PFSK-1 (cell line): ENCODE results near the gene DIP2B.

Experiments
- POLR2AphosphoS5 ChIP-seq: IDR thresholded peaks from 2 replicates; pipeline ENCODE4 v1.6.1; 2012; ENCODE audit warnings: low read depth, mild to moderate bottlenecking, control low read depth, low read length, moderate library complexity
- SIN3A ChIP-seq: IDR thresholded peaks from 2 replicates; pipeline ENCODE4 v1.6.1; 2012; ENCODE audit warnings: mild to moderate bottlenecking, low read length, moderate library complexity, borderline replicate concordance; ENCODE audit not compliant: insufficient read depth
- TAF1 ChIP-seq: IDR thresholded peaks from 2 replicates; pipeline ENCODE4 v1.6.1; 2012; ENCODE audit warnings: low read length, control low read depth, borderline replicate concordance; ENCODE audit not compliant: insufficient read depth
- TF ChIP-seq, protein P1 (sequence below), 2 experiments: IDR thresholded peaks; 2 replicates each; pipeline versions ENCODE4 v1.6.1 to v1.8.0; 2011 to 2012; ENCODE audit warnings: low read depth in 2 of 2, low read length in 2 of 2, control low read depth in 1 of 2, inconsistent platforms in 1 of 2, mild to moderate bottlenecking in 1 of 2, moderate library complexity in 1 of 2; ENCODE audit not compliant: insufficient read depth in 1 of 2

DNA sequence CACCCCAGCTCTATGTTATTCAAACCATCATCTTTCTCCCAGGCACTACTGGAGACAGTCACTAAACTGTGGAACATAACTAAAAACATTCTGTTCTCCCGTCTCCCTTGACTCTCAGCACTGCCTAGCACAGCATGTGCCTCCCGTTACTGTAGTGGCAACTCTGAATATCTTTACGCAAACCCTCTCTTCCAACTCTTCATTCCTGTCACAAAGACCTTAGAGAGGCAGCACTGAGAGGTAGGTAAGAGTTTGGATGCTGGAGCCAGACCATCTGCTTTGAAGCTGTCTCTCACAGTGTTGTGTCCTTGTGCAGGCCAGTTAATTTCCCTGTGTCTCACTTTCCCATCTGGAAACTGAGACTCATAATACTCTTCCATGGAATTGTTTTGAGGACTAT is 108.1 kb downstream of the DIP2B start:
- TF ChIP-seq POLR2AphosphoS5 (no peak), SIN3A (no peak), TAF1 (no peak)
- TF ChIP-seq, protein P1, sequence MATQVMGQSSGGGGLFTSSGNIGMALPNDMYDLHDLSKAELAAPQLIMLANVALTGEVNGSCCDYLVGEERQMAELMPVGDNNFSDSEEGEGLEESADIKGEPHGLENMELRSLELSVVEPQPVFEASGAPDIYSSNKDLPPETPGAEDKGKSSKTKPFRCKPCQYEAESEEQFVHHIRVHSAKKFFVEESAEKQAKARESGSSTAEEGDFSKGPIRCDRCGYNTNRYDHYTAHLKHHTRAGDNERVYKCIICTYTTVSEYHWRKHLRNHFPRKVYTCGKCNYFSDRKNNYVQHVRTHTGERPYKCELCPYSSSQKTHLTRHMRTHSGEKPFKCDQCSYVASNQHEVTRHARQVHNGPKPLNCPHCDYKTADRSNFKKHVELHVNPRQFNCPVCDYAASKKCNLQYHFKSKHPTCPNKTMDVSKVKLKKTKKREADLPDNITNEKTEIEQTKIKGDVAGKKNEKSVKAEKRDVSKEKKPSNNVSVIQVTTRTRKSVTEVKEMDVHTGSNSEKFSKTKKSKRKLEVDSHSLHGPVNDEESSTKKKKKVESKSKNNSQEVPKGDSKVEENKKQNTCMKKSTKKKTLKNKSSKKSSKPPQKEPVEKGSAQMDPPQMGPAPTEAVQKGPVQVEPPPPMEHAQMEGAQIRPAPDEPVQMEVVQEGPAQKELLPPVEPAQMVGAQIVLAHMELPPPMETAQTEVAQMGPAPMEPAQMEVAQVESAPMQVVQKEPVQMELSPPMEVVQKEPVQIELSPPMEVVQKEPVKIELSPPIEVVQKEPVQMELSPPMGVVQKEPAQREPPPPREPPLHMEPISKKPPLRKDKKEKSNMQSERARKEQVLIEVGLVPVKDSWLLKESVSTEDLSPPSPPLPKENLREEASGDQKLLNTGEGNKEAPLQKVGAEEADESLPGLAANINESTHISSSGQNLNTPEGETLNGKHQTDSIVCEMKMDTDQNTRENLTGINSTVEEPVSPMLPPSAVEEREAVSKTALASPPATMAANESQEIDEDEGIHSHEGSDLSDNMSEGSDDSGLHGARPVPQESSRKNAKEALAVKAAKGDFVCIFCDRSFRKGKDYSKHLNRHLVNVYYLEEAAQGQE (IDR thresholded peaks at IDR 0.05; ENCODE audit: insufficient read depth in 1 of 2, low read depth in 2 of 2, low read length in 2 of 2): no peak
